ENCODE measurements around the gene NOP9.

DNA sequence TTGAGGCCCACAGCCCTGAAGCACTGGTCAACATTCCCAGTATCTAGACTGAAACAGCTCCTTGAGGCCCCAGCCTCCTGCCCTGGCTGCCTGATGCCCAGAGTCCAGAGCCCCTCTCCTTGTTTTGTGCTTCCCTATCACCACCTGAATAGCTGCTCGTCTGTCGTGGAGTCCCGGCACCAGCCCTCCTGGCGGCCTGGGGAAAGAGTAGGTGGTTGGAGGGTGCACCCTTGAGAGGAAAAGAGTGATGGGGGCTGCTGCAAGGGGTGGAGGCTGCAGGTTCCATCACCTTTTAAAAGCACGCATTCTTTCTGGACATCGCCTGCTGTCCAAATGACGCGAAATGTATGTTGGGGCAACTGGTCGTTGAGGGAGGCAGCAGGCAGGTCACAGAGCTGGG lies 31.4 kb upstream of the NOP9 start:
- TF ChIP-seq CTCF (IDR thresholded peaks at IDR 0.05; ENCODE audit: insufficient read depth, low read length, poor library complexity, severe bottlenecking) (no peak), EZH2phosphoT487 (conservative IDR thresholded peaks at IDR 0.05; ENCODE audit: low read length) (no peak)

Measured in SU-DHL-6 (cell line).